PC-9 (cell line): ENCODE measurements around the gene SLC46A3. TPM values are rescaled to one million over a fixed set of nuclear protein-coding genes. Genes with fewer than 3 reads are reported as not detected.

Source experiments
- BruUV-seq: library from RNA; stranded (reverse); fragments of 400-500 nt; replicated peaks from 2 replicates; lab custom pipeline; 2021; lab: Mats Ljungman, UMichigan
- CTCF ChIA-PET: fragments of 300-600 bp; sonication (Branson Sonifier 250); formaldehyde crosslinking; loops from one replicate; lab custom pipeline; 2022; ENCODE audit warnings: antibody characterized with exemption; lab: Charles Lee
- POLR2A ChIA-PET: fragments of 300-600 bp; sonication (Branson Sonifier 250); formaldehyde crosslinking; loops from one replicate; lab custom pipeline; 2022; ENCODE audit warnings: antibody characterized with exemption; ENCODE audit not compliant: unreplicated experiment; lab: Charles Lee
- DNase-seq, 2 experiments: peaks; one replicate each; pipeline versions ENCODE4 v3.0.0 to v3.0.0-alpha.2; 2015 to 2022; ENCODE audit warnings: mixed read lengths in 1 of 2
- H2AFZ ChIP-seq: fragments of 200-600 bp; sonication (generic); 2 replicates; pipeline ENCODE4 v1.8.1; 2017; ENCODE audit warnings: antibody characterized with exemption
- H3F3A ChIP-seq: fragments of 200-600 bp; sonication (generic); 2 replicates; pipeline ENCODE4 v1.8.1; 2017; ENCODE audit warnings: antibody characterized with exemption, mild to moderate bottlenecking, low read depth; ENCODE audit not compliant: insufficient read depth
- H3K27ac ChIP-seq: fragments of 200-600 bp; sonication (generic); 2 replicates; pipeline ENCODE4 v1.6.1; 2016; ENCODE audit warnings: mixed run types
- H3K27me3 ChIP-seq: fragments of 200-600 bp; sonication (generic); 2 replicates; pipeline ENCODE4 v1.6.1; 2016; ENCODE audit warnings: low read depth, mixed run types; ENCODE audit not compliant: insufficient read depth
- H3K36me3 ChIP-seq: fragments of 200-600 bp; sonication (generic); 2 replicates; pipeline ENCODE4 v1.6.1; 2016; ENCODE audit warnings: low read depth, mixed run types
- H3K4me1 ChIP-seq: fragments of 200-600 bp; sonication (generic); replicated peaks from 2 replicates; pipeline ENCODE4 v1.6.1; 2016; ENCODE audit warnings: mixed run types; ENCODE audit not compliant: insufficient read depth
- H3K4me2 ChIP-seq: fragments of 200-600 bp; sonication (generic); 2 replicates; pipeline ENCODE4 v1.6.1; 2017; ENCODE audit warnings: mixed run types
- H3K4me3 ChIP-seq: fragments of 200-600 bp; sonication (generic); 2 replicates; pipeline ENCODE4 v1.6.1; 2016; ENCODE audit warnings: mixed run types
- H3K79me2 ChIP-seq: fragments of 200-600 bp; sonication (generic); 2 replicates; pipeline ENCODE4 v1.6.1; 2017; ENCODE audit warnings: low read depth, mixed run types
- H3K9me2 ChIP-seq: fragments of 200-600 bp; sonication (generic); 2 replicates; pipeline ENCODE4 v1.8.1; 2017; ENCODE audit warnings: mild to moderate bottlenecking; ENCODE audit not compliant: insufficient read depth
- H3K9me3 ChIP-seq: fragments of 200-600 bp; sonication (generic); 2 replicates; pipeline ENCODE4 v1.8.1; 2016; ENCODE audit warnings: low read depth; ENCODE audit not compliant: insufficient read depth
- H4K20me1 ChIP-seq: fragments of 200-600 bp; sonication (generic); 2 replicates; pipeline ENCODE4 v1.8.1; 2017; ENCODE audit not compliant: insufficient read depth
- EZH2 ChIP-seq: fragments of 200-600 bp; sonication (generic); IDR thresholded peaks from 2 replicates; pipeline ENCODE4 v1.8.0; 2017; ENCODE audit warnings: antibody characterized with exemption, low read depth
- intact Hi-C: fragments of 100-400 bp; cut with micrococcal nuclease; formaldehyde crosslinking; loops from one replicate; pipeline ENCODE4 v1.10.0; 2022; ENCODE audit not compliant: unreplicated experiment
- total RNA-seq: library from RNA; stranded (reverse); gene quantifications from 2 replicates; pipeline ENCODE4 v1.2.3, GENCODE V29; 2021
- TF ChIP-seq, protein P1 (sequence below): fragments of 200-600 bp; sonication (generic); conservative IDR thresholded peaks from 2 replicates; pipeline ENCODE4 v1.6.1; 2017; ENCODE audit warnings: mixed run types, antibody characterized with exemption, mild to moderate bottlenecking, moderate library complexity

The SLC46A3 gene
- total RNA-seq, 1 experiment from 2014 or later = 0.15 TPM

- peaks cover 5% of the 10 kb centered on the region; the same call in 1 of the 2 replicates for H3K79me2 ChIP-seq
- ChIA-PET CTCF (no interaction called here), POLR2A (no interaction called here)
- TF ChIP-seq, protein P1, sequence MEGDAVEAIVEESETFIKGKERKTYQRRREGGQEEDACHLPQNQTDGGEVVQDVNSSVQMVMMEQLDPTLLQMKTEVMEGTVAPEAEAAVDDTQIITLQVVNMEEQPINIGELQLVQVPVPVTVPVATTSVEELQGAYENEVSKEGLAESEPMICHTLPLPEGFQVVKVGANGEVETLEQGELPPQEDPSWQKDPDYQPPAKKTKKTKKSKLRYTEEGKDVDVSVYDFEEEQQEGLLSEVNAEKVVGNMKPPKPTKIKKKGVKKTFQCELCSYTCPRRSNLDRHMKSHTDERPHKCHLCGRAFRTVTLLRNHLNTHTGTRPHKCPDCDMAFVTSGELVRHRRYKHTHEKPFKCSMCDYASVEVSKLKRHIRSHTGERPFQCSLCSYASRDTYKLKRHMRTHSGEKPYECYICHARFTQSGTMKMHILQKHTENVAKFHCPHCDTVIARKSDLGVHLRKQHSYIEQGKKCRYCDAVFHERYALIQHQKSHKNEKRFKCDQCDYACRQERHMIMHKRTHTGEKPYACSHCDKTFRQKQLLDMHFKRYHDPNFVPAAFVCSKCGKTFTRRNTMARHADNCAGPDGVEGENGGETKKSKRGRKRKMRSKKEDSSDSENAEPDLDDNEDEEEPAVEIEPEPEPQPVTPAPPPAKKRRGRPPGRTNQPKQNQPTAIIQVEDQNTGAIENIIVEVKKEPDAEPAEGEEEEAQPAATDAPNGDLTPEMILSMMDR = no peak
- TF ChIP-seq EZH2 = no peak
- H3K27me3 ChIP-seq = no peaks in the 10 kb centered on the region
- no peak for DNase-seq
- H3K36me3 ChIP-seq = 0 out of 2 replicates have a peak, but pooled peaks cover 3% of the 10 kb centered on the region
- no peaks in the 10 kb centered on the region for H3K9me2 ChIP-seq
- no peaks in the 10 kb centered on the region; the same call in 1 of the 2 replicates for H4K20me1 ChIP-seq
- no peak overlapping the region for H2AFZ ChIP-seq
- no peaks in the 10 kb centered on the region for H3K4me1 ChIP-seq
- H3K4me2 ChIP-seq = no peak overlapping the region
- intact Hi-C loops = no loop called here
- BruUV-seq = no TSS peak
- H3F3A ChIP-seq = no peaks in the 10 kb centered on the region
- H3K4me3 ChIP-seq = no peak overlapping the region
- H3K9me3 ChIP-seq = no peaks in the 10 kb centered on the region
- no peak overlapping the region for H3K27ac ChIP-seq
Observed at GRCh38 chr13:28651810-28652401, 66.9 kb downstream of the SLC46A3 start.

DNA sequence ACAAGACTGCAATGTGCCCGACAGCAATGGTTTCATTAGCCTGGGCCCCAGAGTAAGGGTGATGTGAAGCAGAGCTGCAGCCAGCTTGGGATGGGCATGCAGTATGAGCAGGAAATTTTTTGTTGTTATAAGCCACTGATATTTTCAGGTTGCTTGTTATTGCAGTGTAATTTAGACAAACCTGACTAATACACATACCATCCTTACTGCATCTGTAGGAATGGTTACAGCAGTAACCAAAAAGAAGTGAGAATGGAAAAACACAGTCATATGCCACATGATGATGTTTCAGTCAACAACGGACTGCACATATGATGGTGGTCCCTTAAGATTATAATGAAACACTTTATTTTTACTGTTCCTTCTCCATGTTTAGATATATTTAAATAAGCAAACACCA is 68.5 kb downstream of the SLC46A3 start:
- Histone ChIP-seq H4K20me1 (no peaks in the 10 kb centered on the region), H2AFZ (no peak overlapping the region), H3K9me2 (no peaks in the 10 kb centered on the region), H3K27me3 (no peaks in the 10 kb centered on the region), H3K4me3 (no peak overlapping the region), H3K27ac (no peak overlapping the region), H3K4me2 (no peak overlapping the region), H3K79me2 (no peaks in the 10 kb centered on the region), H3K36me3 (0 out of 2 replicates have a peak, but pooled peaks cover 3% of the 10 kb centered on the region), H3F3A (no peaks in the 10 kb centered on the region), H3K9me3 (no peaks in the 10 kb centered on the region), H3K4me1 (no peaks in the 10 kb centered on the region)
- POLR2A ChIA-PET = no interaction called here
- no peak for DNase-seq
- CTCF ChIA-PET = no interaction called here
- BruUV-seq = no TSS peak
- intact Hi-C loops = no loop called here
- no peak for TF ChIP-seq EZH2
- TF ChIP-seq, protein P1 = no peak

Other genes starting within 250 kb of the SLC46A3 start
- gene FLT1, start 223.8 kb downstream of the SLC46A3 start, total RNA-seq = not detected in 2 replicates
- gene POMP, start 59.8 kb downstream of the SLC46A3 start, total RNA-seq = 44.2 and 63.7 TPM in 2 replicates
- not detected in 2 replicates for gene MTUS2, start 101.4 kb upstream of the SLC46A3 start, total RNA-seq